Endothelial cell of umbilical vein (primary cell): ENCODE data around the gene IGSF5. TPM values are rescaled to one million over a fixed set of nuclear protein-coding genes. Genes with fewer than 3 reads are reported as not detected.

Experiments
- BruUV-seq: library from RNA; stranded (reverse); fragments of 400-500 nt; replicated peaks from 2 replicates; lab custom pipeline; 2021; lab: Mats Ljungman, UMichigan
- CTCF ChIA-PET: fragments of 300-600, 350-600 bp; sonication (Branson Sonifier 250); formaldehyde crosslinking; loops from one replicate; lab custom pipeline; 2021; ENCODE audit warnings: antibody characterized with exemption, inconsistent platforms; lab: Charles Lee
- POLR2A ChIA-PET: fragments of 300-600, 350-600 bp; sonication (Branson Sonifier 250); formaldehyde crosslinking; loops from one replicate; lab custom pipeline; 2021; ENCODE audit warnings: antibody characterized with exemption, inconsistent platforms; lab: Charles Lee
- DNase-seq: peaks from one replicate; pipeline ENCODE4 v3.0.0-alpha.2; 2011; ENCODE audit warnings: low read depth, low spot score
- FAIRE-seq: peaks from 2 replicates; lab custom pipeline; 2011; peaks lifted over from hg19 to GRCh38; lab: Jason Lieb, UNC
- H2AFZ ChIP-seq: 2 replicates; pipeline ENCODE4 v1.6.0; 2012; ENCODE audit warnings: low read depth, low read length, control low read depth, inconsistent platforms
- H3K27ac ChIP-seq: 2 replicates; pipeline ENCODE4 v1.5.1; 2011; ENCODE audit warnings: low read depth, mild to moderate bottlenecking, control low read depth, low read length, moderate library complexity; ENCODE audit not compliant: insufficient read depth
- H3K27me3 ChIP-seq, 2 experiments: 2 replicates each; pipeline versions ENCODE4 v1.6.0 to v1.6.1; 2011; ENCODE audit warnings: low read length in 2 of 2, mixed read lengths in 1 of 2; ENCODE audit not compliant: control insufficient read depth in 2 of 2, insufficient read depth in 2 of 2
- H3K36me3 ChIP-seq, 2 experiments: 2 replicates in 1 of 2; 3 replicates in 1 of 2; pipeline ENCODE4 v1.5.1; 2011; ENCODE audit warnings: low read length in 2 of 2, mild to moderate bottlenecking in 1 of 2, moderate library complexity in 1 of 2; ENCODE audit not compliant: control insufficient read depth in 2 of 2, insufficient read depth in 2 of 2; ENCODE audit errors: extremely low read depth in 1 of 2
- H3K4me1 ChIP-seq: 3 replicates; pipeline ENCODE4 v1.5.1; 2011; ENCODE audit warnings: mild to moderate bottlenecking, low read length; ENCODE audit not compliant: control insufficient read depth, insufficient read depth; ENCODE audit errors: extremely low read depth
- H3K4me2 ChIP-seq: 2 replicates; pipeline ENCODE4 v1.6.1; 2011; ENCODE audit warnings: low read length, control low read depth, mixed read lengths; ENCODE audit not compliant: insufficient read depth
- H3K4me3 ChIP-seq, 3 experiments: fragments of 200-600 bp in 1 of 3; sonication (generic), shearing (Covaris generic) in 1 of 3; replicated peaks in 1 of 3; 2 replicates each; pipeline ENCODE4 v1.5.1; 2011 to 2016; ENCODE audit warnings: control low read depth in 3 of 3, low read length in 3 of 3, mild to moderate bottlenecking in 2 of 3, inconsistent platforms in 1 of 3, low read depth in 1 of 3, moderate library complexity in 1 of 3; ENCODE audit not compliant: insufficient read depth in 1 of 3
- H3K79me2 ChIP-seq: 2 replicates; pipeline ENCODE4 v1.6.0; 2012; ENCODE audit warnings: low read length, inconsistent platforms; ENCODE audit not compliant: control insufficient read depth, insufficient read depth
- H3K9ac ChIP-seq: replicated peaks from 2 replicates; pipeline ENCODE3; 2011; ENCODE audit warnings: low read length, control low read depth; ENCODE audit not compliant: insufficient read depth; ENCODE audit errors: extremely low read depth
- H3K9me1 ChIP-seq: replicated peaks from 3 replicates; pipeline ENCODE4 v1.6.0; 2011; ENCODE audit warnings: mild to moderate bottlenecking, low read length; ENCODE audit not compliant: control insufficient read depth, insufficient read depth; ENCODE audit errors: extremely low read depth
- H3K9me3 ChIP-seq: replicated peaks from 2 replicates; pipeline ENCODE4 v1.5.1; 2012; ENCODE audit warnings: low read length, inconsistent platforms; ENCODE audit not compliant: control insufficient read depth, insufficient read depth
- H4K20me1 ChIP-seq: replicated peaks from 2 replicates; pipeline ENCODE3; 2011; ENCODE audit warnings: mild to moderate bottlenecking, low read length; ENCODE audit not compliant: control insufficient read depth, insufficient read depth; ENCODE audit errors: extremely low read depth
- EZH2 ChIP-seq: IDR thresholded peaks from 2 replicates; pipeline ENCODE4 v1.6.1; 2012; ENCODE audit warnings: borderline replicate concordance, low read depth, mild to moderate bottlenecking, moderate library complexity, low read length, inconsistent platforms; ENCODE audit not compliant: severe bottlenecking
- FOS ChIP-seq: IDR thresholded peaks from 2 replicates; pipeline ENCODE4 v1.6.1; 2011; ENCODE audit warnings: mild to moderate bottlenecking, low read length, moderate library complexity, borderline replicate concordance; ENCODE audit not compliant: insufficient read depth
- GATA2 ChIP-seq: IDR thresholded peaks from 2 replicates; pipeline ENCODE4 v1.7.0; 2011; ENCODE audit warnings: low read depth, mild to moderate bottlenecking, moderate library complexity, mixed read lengths, low read length; ENCODE audit not compliant: insufficient read length, insufficient read depth
- JUN ChIP-seq: IDR thresholded peaks from 2 replicates; pipeline ENCODE4 v1.6.1; 2011; ENCODE audit warnings: borderline replicate concordance, low read depth; ENCODE audit not compliant: insufficient read length, insufficient read depth
- MYC ChIP-seq: IDR thresholded peaks from one replicate; pipeline ENCODE4 v1.6.1; 2011; ENCODE audit warnings: mild to moderate bottlenecking, low read depth, low read length
- POLR2A ChIP-seq: IDR thresholded peaks from 2 replicates; pipeline ENCODE4 v1.6.1; 2012; ENCODE audit warnings: low read depth, mild to moderate bottlenecking, control low read depth, low read length
- POLR2AphosphoS5 ChIP-seq: IDR thresholded peaks from 2 replicates; pipeline ENCODE4 v1.6.1; 2012; ENCODE audit warnings: low read depth, mild to moderate bottlenecking, control low read depth, low read length, moderate library complexity; ENCODE audit not compliant: insufficient read depth
- dilution Hi-C: fragments of 300-500 bp; cut with MboI; formaldehyde crosslinking; loops from one replicate; pipeline ENCODE4 v1.15.0; 2019; ENCODE audit warnings: low sequenced_read_pairs; ENCODE audit not compliant: extremely low pct_ligation_motif_present
- intact Hi-C: fragments of 100-400 bp; cut with micrococcal nuclease; formaldehyde crosslinking; loops from one replicate; pipeline ENCODE4 v1.10.0; 2022
- polyA plus RNA-seq, 4 experiments: library from polyadenylated mRNA; depleted of rRNA in 3 of 4; stranded (reverse) in 3 of 4; unstranded in 1 of 4; fragments of >200 nt; gene quantifications; 2 replicates each; pipeline versions ENCODE4 v1.2.1 to v1.2.3, GENCODE V29; 2011 to 2012; ENCODE audit warnings: missing spikeins in 1 of 4
- total RNA-seq: library from RNA; stranded (reverse); gene quantifications from 2 replicates; pipeline ENCODE4 v1.2.3, GENCODE V29; 2021
- TF ChIP-seq, protein P1 (sequence below): IDR thresholded peaks from 2 replicates; pipeline ENCODE4 v1.6.1; 2011; ENCODE audit not compliant: insufficient read depth, insufficient read length
- TF ChIP-seq, protein P2 (sequence below), 2 donors: IDR thresholded peaks; 1 replicate in 1 of 2; 2 replicates in 1 of 2; pipeline ENCODE4 v1.5.1; 2011; ENCODE audit warnings: low read length in 2 of 2, mild to moderate bottlenecking in 2 of 2, moderate library complexity in 2 of 2, control low read depth in 1 of 2, inconsistent platforms in 1 of 2, low read depth in 1 of 2; ENCODE audit not compliant: insufficient read depth in 1 of 2; ENCODE audit errors: extremely low read depth in 1 of 2

IGSF5 gene
- total and polyA plus RNA-seq, 2 donors (not counting 3 experiments of a cell fraction or from before 2014, with no cell fraction given): not detected

DNA sequence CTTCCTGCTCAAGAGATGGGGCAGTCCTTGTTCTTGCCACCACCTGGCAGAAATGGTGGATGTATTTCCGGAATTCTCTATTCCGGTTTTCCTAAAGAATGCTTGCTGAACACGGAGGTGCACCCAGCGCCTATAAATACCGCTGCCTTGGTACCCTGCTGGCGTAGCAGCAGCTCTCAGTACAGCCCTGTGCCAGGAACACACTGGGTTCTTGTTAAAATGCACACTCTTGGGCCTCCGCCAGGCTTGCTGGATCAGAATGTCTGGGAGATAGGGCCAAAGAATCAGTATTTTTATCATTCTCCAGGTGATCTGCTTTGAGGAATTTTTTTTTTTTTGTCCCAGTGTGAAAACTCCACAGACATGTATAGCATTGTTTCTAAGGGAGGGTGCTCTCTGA is 54.2 kb downstream of the IGSF5 start:
- dilution Hi-C loops: no loop called here
- no peak overlapping the region for H3K4me2 ChIP-seq
- no peaks in the 10 kb centered on the region for H4K20me1 ChIP-seq
- POLR2A ChIA-PET: no interaction called here
- H3K9me3 ChIP-seq: no peaks in the 10 kb centered on the region
- no peaks in the 10 kb centered on the region for H3K27me3 ChIP-seq
- TF ChIP-seq POLR2A: no peak
- no peak for TF ChIP-seq MYC
- TF ChIP-seq, protein P1, sequence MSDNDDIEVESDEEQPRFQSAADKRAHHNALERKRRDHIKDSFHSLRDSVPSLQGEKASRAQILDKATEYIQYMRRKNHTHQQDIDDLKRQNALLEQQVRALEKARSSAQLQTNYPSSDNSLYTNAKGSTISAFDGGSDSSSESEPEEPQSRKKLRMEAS: no peak
- TF ChIP-seq EZH2: no peak
- TF ChIP-seq POLR2AphosphoS5: no peak
- no peak for TF ChIP-seq GATA2
- TF ChIP-seq, protein P2, sequence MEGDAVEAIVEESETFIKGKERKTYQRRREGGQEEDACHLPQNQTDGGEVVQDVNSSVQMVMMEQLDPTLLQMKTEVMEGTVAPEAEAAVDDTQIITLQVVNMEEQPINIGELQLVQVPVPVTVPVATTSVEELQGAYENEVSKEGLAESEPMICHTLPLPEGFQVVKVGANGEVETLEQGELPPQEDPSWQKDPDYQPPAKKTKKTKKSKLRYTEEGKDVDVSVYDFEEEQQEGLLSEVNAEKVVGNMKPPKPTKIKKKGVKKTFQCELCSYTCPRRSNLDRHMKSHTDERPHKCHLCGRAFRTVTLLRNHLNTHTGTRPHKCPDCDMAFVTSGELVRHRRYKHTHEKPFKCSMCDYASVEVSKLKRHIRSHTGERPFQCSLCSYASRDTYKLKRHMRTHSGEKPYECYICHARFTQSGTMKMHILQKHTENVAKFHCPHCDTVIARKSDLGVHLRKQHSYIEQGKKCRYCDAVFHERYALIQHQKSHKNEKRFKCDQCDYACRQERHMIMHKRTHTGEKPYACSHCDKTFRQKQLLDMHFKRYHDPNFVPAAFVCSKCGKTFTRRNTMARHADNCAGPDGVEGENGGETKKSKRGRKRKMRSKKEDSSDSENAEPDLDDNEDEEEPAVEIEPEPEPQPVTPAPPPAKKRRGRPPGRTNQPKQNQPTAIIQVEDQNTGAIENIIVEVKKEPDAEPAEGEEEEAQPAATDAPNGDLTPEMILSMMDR (IDR thresholded peaks at IDR 0.05; ENCODE audit: extremely low read depth in 1 of 2, insufficient read depth in 1 of 2, low read depth in 1 of 2, low read length in 2 of 2): no peak
- no peak for TF ChIP-seq JUN
- TF ChIP-seq FOS: no peak
- intact Hi-C loops: no loop called here
- no peaks in the 10 kb centered on the region for H3K4me1 ChIP-seq
- no peaks in the 10 kb centered on the region for H3K79me2 ChIP-seq
- no peak overlapping the region for H3K27ac ChIP-seq
- H3K36me3 ChIP-seq: no peaks in the 10 kb centered on the region
- H3K4me3 ChIP-seq: no peak overlapping the region
- no peak for DNase-seq
- CTCF ChIA-PET: no interaction called here
- no peak overlapping the region for H2AFZ ChIP-seq
- no TSS peak for BruUV-seq
- H3K9ac ChIP-seq: no peak overlapping the region
- H3K9me1 ChIP-seq: no peaks in the 10 kb centered on the region
- no peak for FAIRE-seq
